GM21717 (cell line): ENCODE results near the gene MYOG.

Experiments used
- ATAC-seq: cut with Tn5 transposase; IDR thresholded peaks from one replicate; pipeline ENCODE4 v1.9.1; 2021; ENCODE audit warnings: mild to moderate bottlenecking, moderate library complexity; ENCODE audit not compliant: unreplicated experiment

MYOG gene

GRCh38 chr1:203034422-203035110, 51.2 kb downstream of the MYOG start:
- no peak for ATAC-seq

GRCh38 chr1:203033917-203034316, 51.9 kb downstream of the MYOG start:
- ATAC-seq, result no peak

- no peak for ATAC-seq
Measured at GRCh38 chr1:203033287-203033686, 52.5 kb downstream of the MYOG start.
